Measurements from ENCODE around the gene ATF6. TPM values are rescaled to one million over a fixed set of nuclear protein-coding genes. Genes with fewer than 3 reads are reported as not detected.

The ATF6 gene
- total RNA-seq, 4 donors from 2014 or later: 13.4 to 24.8 (median 17.6) TPM

DNA sequence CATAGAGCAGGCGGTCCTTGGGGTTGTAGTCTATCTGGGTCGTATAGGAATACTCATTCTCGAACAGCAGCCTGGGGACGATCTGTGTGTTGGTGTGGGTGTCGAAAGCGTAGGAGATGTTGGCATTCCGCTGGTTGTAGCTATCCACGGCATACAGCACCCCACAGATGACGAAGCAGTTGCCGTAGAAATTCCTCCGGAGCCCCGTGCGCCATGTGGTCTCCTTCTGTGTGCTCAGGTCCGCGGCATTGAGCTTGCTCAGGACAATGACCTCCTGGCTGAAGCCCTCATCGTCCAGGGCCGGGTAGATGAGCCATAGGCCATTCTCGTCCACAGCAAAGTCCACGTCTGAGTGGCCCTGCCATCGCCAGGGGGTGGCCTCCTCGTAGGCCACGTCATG lies 217.6 kb downstream of the ATF6 start:
- DNase-seq: no peak

DNA sequence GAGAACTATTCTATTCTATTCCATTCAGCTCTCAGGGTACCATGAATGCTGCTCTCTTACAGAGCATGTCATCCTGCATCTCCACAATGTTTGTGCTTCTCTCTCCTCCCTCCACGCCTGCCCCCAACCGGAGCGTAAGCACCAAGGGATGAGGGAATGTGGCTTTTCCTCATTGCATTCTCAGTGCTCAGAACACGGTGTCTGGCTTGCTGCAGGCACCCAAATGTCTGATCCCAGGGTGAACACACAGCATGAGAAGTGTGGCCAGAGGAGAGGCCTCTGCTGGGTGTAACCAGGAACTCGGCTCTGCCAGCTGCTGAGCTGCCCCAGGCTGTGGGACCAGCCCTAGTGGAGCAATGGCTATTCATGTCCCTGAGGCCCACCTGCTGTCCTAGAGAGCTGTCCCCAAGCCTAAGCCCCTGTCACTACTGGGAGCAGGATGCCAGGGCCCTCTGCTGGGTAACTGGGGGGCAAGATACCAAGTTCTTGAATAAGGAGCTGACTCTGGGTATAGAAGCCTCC lies 219.2 kb downstream of the ATF6 start:
- TF ChIP-seq, protein P1, sequence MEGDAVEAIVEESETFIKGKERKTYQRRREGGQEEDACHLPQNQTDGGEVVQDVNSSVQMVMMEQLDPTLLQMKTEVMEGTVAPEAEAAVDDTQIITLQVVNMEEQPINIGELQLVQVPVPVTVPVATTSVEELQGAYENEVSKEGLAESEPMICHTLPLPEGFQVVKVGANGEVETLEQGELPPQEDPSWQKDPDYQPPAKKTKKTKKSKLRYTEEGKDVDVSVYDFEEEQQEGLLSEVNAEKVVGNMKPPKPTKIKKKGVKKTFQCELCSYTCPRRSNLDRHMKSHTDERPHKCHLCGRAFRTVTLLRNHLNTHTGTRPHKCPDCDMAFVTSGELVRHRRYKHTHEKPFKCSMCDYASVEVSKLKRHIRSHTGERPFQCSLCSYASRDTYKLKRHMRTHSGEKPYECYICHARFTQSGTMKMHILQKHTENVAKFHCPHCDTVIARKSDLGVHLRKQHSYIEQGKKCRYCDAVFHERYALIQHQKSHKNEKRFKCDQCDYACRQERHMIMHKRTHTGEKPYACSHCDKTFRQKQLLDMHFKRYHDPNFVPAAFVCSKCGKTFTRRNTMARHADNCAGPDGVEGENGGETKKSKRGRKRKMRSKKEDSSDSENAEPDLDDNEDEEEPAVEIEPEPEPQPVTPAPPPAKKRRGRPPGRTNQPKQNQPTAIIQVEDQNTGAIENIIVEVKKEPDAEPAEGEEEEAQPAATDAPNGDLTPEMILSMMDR (IDR thresholded peaks at IDR 0.05): no peak
- no peak for TF ChIP-seq POLR2A (IDR thresholded peaks at IDR 0.05)
- 75% methylated on average over 3 of the region's 5 CpGs; no CpG with 5 or more reads in 1 of the 2 donors for WGBS, 2 donors

More for the DNA sequence above, 217.6 kb downstream of the ATF6 start:
- intact Hi-C loops (cut with DNase I): no loop called here
- Histone ChIP-seq H3K27ac (no peak overlapping the region), H3K4me1 (peaks cover 0 to 7% (median 0%) of the 10 kb centered on the region in 3 donors), H3K9me3 (peaks cover 0 to 8% (median 0%) of the 10 kb centered on the region in 3 donors), H3K27me3 (peaks cover 0 to 17% (median 0%) of the 10 kb centered on the region in 4 donors), H3K4me3 (no peak overlapping the region), H3K36me3 (no peaks in the 10 kb centered on the region)
- TF ChIP-seq, protein P1 (IDR thresholded peaks at IDR 0.05): no peak
- no peak for TF ChIP-seq POLR2A (IDR thresholded peaks at IDR 0.05)
- 93 to 95% methylated on average over 18 to 19 of the region's 22 CpGs for WGBS, 2 donors

GRCh38 chr1:161986328-161986727 lies 220.2 kb downstream of the ATF6 start:
- Histone ChIP-seq H3K36me3 (no peaks in the 10 kb centered on the region), H3K4me3 (no peak overlapping the region), H3K9me3 (peaks cover 0 to 10% (median 0%) of the 10 kb centered on the region in 3 donors), H3K4me1 (peaks cover 0 to 7% (median 0%) of the 10 kb centered on the region in 3 donors), H3K27ac (no peak overlapping the region), H3K27me3 (peaks cover 0 to 21% (median 0%) of the 10 kb centered on the region in 4 donors)
- intact Hi-C loops (cut with DNase I): no loop called here
- WGBS, 2 donors: 57 to 83% methylated on average over 1 to 2 of the region's 4 CpGs
- no peak for DNase-seq
- TF ChIP-seq POLR2A (IDR thresholded peaks at IDR 0.05): no peak
- TF ChIP-seq, protein P1 (IDR thresholded peaks at IDR 0.05): no peak

More for the DNA sequence above, 219.2 kb downstream of the ATF6 start:
- Histone ChIP-seq H3K36me3 (no peaks in the 10 kb centered on the region), H3K4me3 (no peak overlapping the region), H3K27me3 (peaks cover 0 to 21% (median 0%) of the 10 kb centered on the region in 4 donors), H3K27ac (no peak overlapping the region), H3K4me1 (peaks cover 0 to 7% (median 0%) of the 10 kb centered on the region in 3 donors), H3K9me3 (peaks cover 0 to 8% (median 0%) of the 10 kb centered on the region in 3 donors)
- DNase-seq: no peak
- intact Hi-C loops (cut with DNase I): no loop called here

- H3K27me3 ChIP-seq: peaks cover 0 to 23% (median 0%) of the 10 kb centered on the region in 4 donors
- H3K27ac ChIP-seq: no peak overlapping the region
- intact Hi-C loops (cut with DNase I): no loop called here
- H3K4me3 ChIP-seq: no peak overlapping the region
- H3K9me3 ChIP-seq: peaks cover 0 to 17% (median 0%) of the 10 kb centered on the region in 3 donors
- H3K36me3 ChIP-seq: no peaks in the 10 kb centered on the region
- 42 to 46% methylated on average over 1 of the region's 1 CpG for WGBS, 2 donors
- TF ChIP-seq, protein P1 (IDR thresholded peaks at IDR 0.05): no peak
- no peak for TF ChIP-seq POLR2A (IDR thresholded peaks at IDR 0.05)
- no peaks in the 10 kb centered on the region for H3K4me1 ChIP-seq
- DNase-seq: no peak
Observed at GRCh38 chr1:161987303-161987702, 221.2 kb downstream of the ATF6 start.

GRCh38 chr1:161987872-161988271 lies 221.8 kb downstream of the ATF6 start:
- WGBS, 2 donors: 80 to 93% methylated on average over 3 to 5 of the region's 5 CpGs
- Histone ChIP-seq H3K4me1 (no peaks in the 10 kb centered on the region), H3K27ac (no peak overlapping the region), H3K4me3 (no peak overlapping the region), H3K9me3 (peaks cover 0 to 17% (median 0%) of the 10 kb centered on the region in 3 donors), H3K36me3 (no peaks in the 10 kb centered on the region), H3K27me3 (peaks cover 0 to 23% (median 0%) of the 10 kb centered on the region in 4 donors)
- intact Hi-C loops (cut with DNase I): no loop called here
- no peak for TF ChIP-seq POLR2A (IDR thresholded peaks at IDR 0.05)
- TF ChIP-seq, protein P1 (IDR thresholded peaks at IDR 0.05): no peak
- no peak for DNase-seq
